ENCODE measurements around the gene ADM2.

Gene ADM2

GRCh38 chr22:50469377-50470305 lies 11.7 kb upstream of the ADM2 start:
- DNase-seq = peak; percentile 99

- DNase-seq = no peak
These were observed 10.9 kb upstream of the ADM2 start for GRCh38 chr22:50470491-50470890.

GRCh38 chr22:50471197-50471847 lies 10.0 kb upstream of the ADM2 start:
- no peak for DNase-seq

GRCh38 chr22:50471962-50472361 lies 9.4 kb upstream of the ADM2 start:
- no peak for DNase-seq

- peak; percentile 77 for DNase-seq
These were observed 8.3 kb upstream of the ADM2 start for GRCh38 chr22:50473088-50473487.

- DNase-seq = peak; percentile 57
These were observed 7.3 kb upstream of the ADM2 start for GRCh38 chr22:50473855-50474671.

GRCh38 chr22:50474710-50475651 lies 6.4 kb upstream of the ADM2 start, which contains the start of gene SBF1:
Gene SBF1 (minus strand): TSS chr22:50475035. CDS start chr22:50474840, 195 bp downstream.
- peak; percentile 95 for DNase-seq

GRCh38 chr22:50475652-50476002 lies 5.7 kb upstream of the ADM2 start:
- no peak for DNase-seq

- DNase-seq = no peak
These were observed 4.5 kb upstream of the ADM2 start for GRCh38 chr22:50476868-50477267.

- DNase-seq = no peak
These were observed 3.4 kb upstream of the ADM2 start for GRCh38 chr22:50477923-50478322.

- no peak for DNase-seq
These were observed 1.6 kb upstream of the ADM2 start for GRCh38 chr22:50479721-50480120.

- no peak for DNase-seq
These were observed 301 bp upstream of the ADM2 start for GRCh38 chr22:50481045-50481439.

GRCh38 chr22:50482107-50483074 lies 1.0 kb downstream of the ADM2 start:
- DNase-seq = no peak

GRCh38 chr22:50483106-50483505 lies 1.8 kb downstream of the ADM2 start:
- DNase-seq = no peak

- no peak for DNase-seq
These were observed 2.2 kb downstream of the ADM2 start for GRCh38 chr22:50483556-50483955.

- DNase-seq = no peak
These were observed 2.9 kb downstream of the ADM2 start for GRCh38 chr22:50483977-50484853.

GRCh38 chr22:50485221-50486131 lies 4.1 kb downstream of the ADM2 start:
- no peak for DNase-seq

GRCh38 chr22:50486561-50487289 lies 5.4 kb downstream of the ADM2 start, which contains the start of gene MIOX:
Gene MIOX (plus strand): TSS chr22:50486859. CDS start chr22:50486898, 39 bp downstream.
- no peak for DNase-seq

Data from activated CD4-positive, alpha-beta T cell treated with anti-CD3 and anti-CD28 coated beads, Interleukin-10, Interleukin-2, amounts not matched to agents 100 ng/mL and 50 ng/mL, durations not matched to agents 16 hours and 8 hours (primary cell).